Measurements from ENCODE around the gene STEAP1.
"Not testable (repeated sequence)": the region's sequence is repeated elsewhere in the genome, so short reads cannot be mapped to it uniquely, and the experiment has no call there.

Gene STEAP1

GRCh38 chr7:90178166-90178565, 23.9 kb downstream of the STEAP1 start:
- Histone ChIP-seq H3K4me1 (ENCODE audit: insufficient read depth, low read length) (peaks cover 8% of the 10 kb centered on the region; the same call in 1 of the 2 replicates), H3K36me3 (ENCODE audit: insufficient read depth, low read depth, low read length) (no peaks in the 10 kb centered on the region), H3K9me3 (ENCODE audit: insufficient read depth, low read depth, low read length) (no peaks in the 10 kb centered on the region), H3K9ac (ENCODE audit: low read depth, low read length) (no peak overlapping the region), H3K27me3 (ENCODE audit: insufficient read depth, low read length) (no peaks in the 10 kb centered on the region), H3K27ac (ENCODE audit: low read length) (no peak overlapping the region), H3K4me3 (ENCODE audit: low read length) (no peak overlapping the region)

GRCh38 chr7:90178679-90179278, 24.5 kb downstream of the STEAP1 start:
- H3K9ac ChIP-seq (ENCODE audit: low read depth, low read length) = no peak overlapping the region
- no peaks in the 10 kb centered on the region for H3K36me3 ChIP-seq (ENCODE audit: insufficient read depth, low read depth, low read length)
- H3K27ac ChIP-seq (ENCODE audit: low read length) = no peak overlapping the region
- H3K4me1 ChIP-seq (ENCODE audit: insufficient read depth, low read length) = peaks cover 8% of the 10 kb centered on the region; the same call in 1 of the 2 replicates
- no peak overlapping the region for H3K4me3 ChIP-seq (ENCODE audit: low read length)
- no peaks in the 10 kb centered on the region for H3K9me3 ChIP-seq (ENCODE audit: insufficient read depth, low read depth, low read length)
- no peaks in the 10 kb centered on the region for H3K27me3 ChIP-seq (ENCODE audit: insufficient read depth, low read length)

- no peak overlapping the region for H3K4me3 ChIP-seq (ENCODE audit: low read length)
- no peak overlapping the region for H3K9ac ChIP-seq (ENCODE audit: low read depth, low read length)
Observed at GRCh38 chr7:90180011-90180585, 25.8 kb downstream of the STEAP1 start.

GRCh38 chr7:90180649-90181048, 26.4 kb downstream of the STEAP1 start:
- Histone ChIP-seq H3K4me3 (ENCODE audit: low read length) (no peak overlapping the region), H3K4me1 (ENCODE audit: insufficient read depth, low read length) (peaks cover 8% of the 10 kb centered on the region; the same call in 1 of the 2 replicates), H3K9ac (ENCODE audit: low read depth, low read length) (no peak overlapping the region), H3K27me3 (ENCODE audit: insufficient read depth, low read length) (no peaks in the 10 kb centered on the region), H3K27ac (ENCODE audit: low read length) (no peak overlapping the region), H3K36me3 (ENCODE audit: insufficient read depth, low read depth, low read length) (no peaks in the 10 kb centered on the region), H3K9me3 (ENCODE audit: insufficient read depth, low read depth, low read length) (no peaks in the 10 kb centered on the region)

More at GRCh38 chr7:90180011-90180585, 25.8 kb downstream of the STEAP1 start:
- Histone ChIP-seq H3K36me3 (ENCODE audit: insufficient read depth, low read depth, low read length) (no peaks in the 10 kb centered on the region), H3K27me3 (ENCODE audit: insufficient read depth, low read length) (no peaks in the 10 kb centered on the region), H3K27ac (ENCODE audit: low read length) (no peak overlapping the region), H3K4me1 (ENCODE audit: insufficient read depth, low read length) (peaks cover 8% of the 10 kb centered on the region; the same call in 1 of the 2 replicates), H3K9me3 (ENCODE audit: insufficient read depth, low read depth, low read length) (no peaks in the 10 kb centered on the region)

GRCh38 chr7:90181485-90181884, 27.2 kb downstream of the STEAP1 start:
- H3K4me1 ChIP-seq (ENCODE audit: insufficient read depth, low read length) = peaks cover 8% of the 10 kb centered on the region; the same call in 1 of the 2 replicates
- no peaks in the 10 kb centered on the region for H3K27me3 ChIP-seq (ENCODE audit: insufficient read depth, low read length)
- H3K27ac ChIP-seq (ENCODE audit: low read length) = no peak overlapping the region
- H3K36me3 ChIP-seq (ENCODE audit: insufficient read depth, low read depth, low read length) = no peaks in the 10 kb centered on the region
- H3K9ac ChIP-seq (ENCODE audit: low read depth, low read length) = no peak overlapping the region
- no peak overlapping the region for H3K4me3 ChIP-seq (ENCODE audit: low read length)
- H3K9me3 ChIP-seq (ENCODE audit: insufficient read depth, low read depth, low read length) = no peaks in the 10 kb centered on the region

GRCh38 chr7:90186290-90186689, 32.0 kb downstream of the STEAP1 start:
- H3K36me3 ChIP-seq (ENCODE audit: insufficient read depth, low read depth, low read length); H3K27me3 ChIP-seq (ENCODE audit: insufficient read depth, low read length); H3K4me3 ChIP-seq (ENCODE audit: low read length); H3K4me1 ChIP-seq (ENCODE audit: insufficient read depth, low read length); H3K27ac ChIP-seq (ENCODE audit: low read length); H3K9ac ChIP-seq (ENCODE audit: low read depth, low read length): not testable (repeated sequence)
- peaks cover 16% of the 10 kb centered on the region for H3K9me3 ChIP-seq (ENCODE audit: insufficient read depth, low read depth, low read length)

- Histone ChIP-seq H3K9ac (ENCODE audit: low read depth, low read length) (no peak overlapping the region), H3K27me3 (ENCODE audit: insufficient read depth, low read length) (no peaks in the 10 kb centered on the region), H3K27ac (ENCODE audit: low read length) (no peak overlapping the region)
Observed at GRCh38 chr7:90187507-90188050, 33.3 kb downstream of the STEAP1 start.

GRCh38 chr7:90188281-90188680, 34.0 kb downstream of the STEAP1 start:
- Histone ChIP-seq H3K9me3 (ENCODE audit: insufficient read depth, low read depth, low read length) (peaks cover 34% of the 10 kb centered on the region), H3K4me1 (ENCODE audit: insufficient read depth, low read length) (no peaks in the 10 kb centered on the region), H3K36me3 (ENCODE audit: insufficient read depth, low read depth, low read length) (no peaks in the 10 kb centered on the region), H3K4me3 (ENCODE audit: low read length) (no peak overlapping the region), H3K9ac (ENCODE audit: low read depth, low read length) (no peak overlapping the region), H3K27me3 (ENCODE audit: insufficient read depth, low read length) (no peaks in the 10 kb centered on the region), H3K27ac (ENCODE audit: low read length) (no peak overlapping the region)

More at GRCh38 chr7:90187507-90188050, 33.3 kb downstream of the STEAP1 start:
- no peaks in the 10 kb centered on the region for H3K36me3 ChIP-seq (ENCODE audit: insufficient read depth, low read depth, low read length)
- peaks cover 27% of the 10 kb centered on the region for H3K9me3 ChIP-seq (ENCODE audit: insufficient read depth, low read depth, low read length)
- H3K4me3 ChIP-seq (ENCODE audit: low read length) = no peak overlapping the region
- H3K4me1 ChIP-seq (ENCODE audit: insufficient read depth, low read length) = no peaks in the 10 kb centered on the region

GRCh38 chr7:90190995-90191394, 36.7 kb downstream of the STEAP1 start:
- H3K36me3 ChIP-seq (ENCODE audit: insufficient read depth, low read depth, low read length) = no peaks in the 10 kb centered on the region
- H3K27me3 ChIP-seq (ENCODE audit: insufficient read depth, low read length) = no peaks in the 10 kb centered on the region
- peaks cover 37% of the 10 kb centered on the region for H3K9me3 ChIP-seq (ENCODE audit: insufficient read depth, low read depth, low read length)
- H3K27ac ChIP-seq (ENCODE audit: low read length) = no peak overlapping the region
- no peak overlapping the region for H3K9ac ChIP-seq (ENCODE audit: low read depth, low read length)
- H3K4me1 ChIP-seq (ENCODE audit: insufficient read depth, low read length) = no peaks in the 10 kb centered on the region
- no peak overlapping the region for H3K4me3 ChIP-seq (ENCODE audit: low read length)

GRCh38 chr7:90191648-90192047, 37.4 kb downstream of the STEAP1 start:
- H3K36me3 ChIP-seq (ENCODE audit: insufficient read depth, low read depth, low read length) = no peaks in the 10 kb centered on the region
- H3K27ac ChIP-seq (ENCODE audit: low read length) = no peak overlapping the region
- no peaks in the 10 kb centered on the region for H3K27me3 ChIP-seq (ENCODE audit: insufficient read depth, low read length)
- H3K9me3 ChIP-seq (ENCODE audit: insufficient read depth, low read depth, low read length) = peaks cover 37% of the 10 kb centered on the region
- H3K4me3 ChIP-seq (ENCODE audit: low read length) = no peak overlapping the region
- H3K4me1 ChIP-seq (ENCODE audit: insufficient read depth, low read length) = no peaks in the 10 kb centered on the region
- no peak overlapping the region for H3K9ac ChIP-seq (ENCODE audit: low read depth, low read length)

- no peak overlapping the region for H3K4me3 ChIP-seq (ENCODE audit: low read length)
- H3K27ac ChIP-seq (ENCODE audit: low read length) = no peak overlapping the region
- H3K4me1 ChIP-seq (ENCODE audit: insufficient read depth, low read length) = no peaks in the 10 kb centered on the region
Observed at GRCh38 chr7:90192876-90193750, 38.8 kb downstream of the STEAP1 start.

More at GRCh38 chr7:90192876-90193750, 38.8 kb downstream of the STEAP1 start:
- Histone ChIP-seq H3K36me3 (ENCODE audit: insufficient read depth, low read depth, low read length) (no peaks in the 10 kb centered on the region), H3K9ac (ENCODE audit: low read depth, low read length) (no peak overlapping the region), H3K9me3 (ENCODE audit: insufficient read depth, low read depth, low read length) (peaks cover 37% of the 10 kb centered on the region), H3K27me3 (ENCODE audit: insufficient read depth, low read length) (no peaks in the 10 kb centered on the region)

All from iPS-20b (cell line).